ENCODE data around the gene GZMH.
"Not testable (repeated sequence)": the region's sequence is repeated elsewhere in the genome, so short reads cannot be mapped to it uniquely, and the experiment has no call there.

The GZMH gene

DNA sequence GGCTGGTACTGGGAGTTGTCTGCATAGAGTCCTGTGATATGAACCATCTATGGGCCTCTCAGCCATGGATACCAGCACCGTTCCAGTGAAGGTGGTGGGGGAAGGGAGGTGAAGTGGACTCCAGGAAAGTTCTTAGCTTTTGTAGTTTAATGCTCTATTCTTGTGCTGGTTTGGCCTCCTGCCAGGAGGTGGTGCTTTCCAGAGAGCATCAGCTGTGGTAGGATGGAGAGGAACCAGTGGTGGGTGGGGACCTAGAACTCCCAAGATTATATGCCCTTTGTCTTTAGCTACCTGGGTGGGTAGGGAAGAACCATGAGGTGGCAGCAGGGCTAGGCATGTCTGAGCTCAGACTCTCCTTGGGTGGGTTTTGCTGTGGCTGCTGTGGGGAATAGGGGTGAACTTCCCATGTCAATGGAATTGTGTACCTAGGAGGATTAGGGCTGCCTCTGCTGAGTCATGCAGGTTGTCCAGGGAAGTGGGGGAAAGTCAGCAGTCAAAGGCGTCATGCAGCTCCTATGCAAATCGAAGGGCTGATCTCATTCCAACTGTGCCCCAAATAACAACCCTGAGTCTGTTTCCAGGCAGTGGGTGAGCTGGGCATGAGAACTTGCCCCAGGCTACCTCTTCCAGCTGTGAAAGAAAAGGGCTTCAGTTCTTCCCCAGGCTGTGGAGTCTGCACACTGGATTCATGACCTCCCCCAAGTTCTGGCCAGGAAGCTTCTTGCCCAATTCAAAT lies 14.2 kb downstream of the GZMH start:
- no peak for DNase-seq (ENCODE audit: low read depth in 1 of 2, low spot score in 1 of 2)

DNA sequence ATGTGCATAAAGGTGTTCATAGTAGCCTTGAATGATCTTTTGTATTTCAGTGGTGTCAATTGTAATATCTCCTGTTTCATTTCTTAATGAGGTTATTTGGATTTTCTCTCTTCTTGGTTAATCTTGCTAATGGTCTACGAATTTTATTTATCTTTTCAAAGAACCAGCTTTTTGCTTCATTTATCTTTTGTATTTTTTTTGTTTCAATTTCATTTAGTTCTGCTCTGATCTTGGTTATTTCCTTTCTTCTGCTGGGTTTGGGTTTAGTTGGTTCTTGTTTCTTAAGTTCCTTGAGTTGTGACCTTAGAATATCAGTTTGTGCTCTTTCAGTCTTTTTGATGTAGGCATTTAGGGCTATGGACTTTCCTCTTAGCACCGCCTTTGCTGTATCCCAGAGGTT lies 18.5 kb downstream of the GZMH start:
- not testable (repeated sequence) for DNase-seq (ENCODE audit: low read depth in 1 of 2, low spot score in 1 of 2)

DNA sequence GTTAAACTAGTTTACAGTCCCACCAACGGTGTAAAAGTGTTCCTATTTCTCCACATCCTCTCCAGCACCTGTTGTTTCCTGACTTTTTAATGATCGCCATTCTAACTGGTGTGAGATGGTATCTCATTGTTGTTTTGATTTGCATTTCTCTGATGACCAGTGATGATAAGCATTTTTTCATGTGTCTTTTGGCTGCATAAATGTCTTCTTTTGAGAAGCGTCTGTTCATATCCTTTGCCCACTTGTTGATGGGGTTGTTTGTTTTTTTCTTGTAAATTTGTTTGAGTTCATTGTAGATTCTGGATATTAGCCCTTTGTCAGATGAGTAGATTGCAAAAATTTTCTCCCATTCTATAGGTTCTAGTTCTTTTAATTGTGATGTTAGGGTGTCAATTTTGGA lies 25.1 kb downstream of the GZMH start:
- DNase-seq (ENCODE audit: low read depth in 1 of 2, low spot score in 1 of 2), result not testable (repeated sequence)

DNA sequence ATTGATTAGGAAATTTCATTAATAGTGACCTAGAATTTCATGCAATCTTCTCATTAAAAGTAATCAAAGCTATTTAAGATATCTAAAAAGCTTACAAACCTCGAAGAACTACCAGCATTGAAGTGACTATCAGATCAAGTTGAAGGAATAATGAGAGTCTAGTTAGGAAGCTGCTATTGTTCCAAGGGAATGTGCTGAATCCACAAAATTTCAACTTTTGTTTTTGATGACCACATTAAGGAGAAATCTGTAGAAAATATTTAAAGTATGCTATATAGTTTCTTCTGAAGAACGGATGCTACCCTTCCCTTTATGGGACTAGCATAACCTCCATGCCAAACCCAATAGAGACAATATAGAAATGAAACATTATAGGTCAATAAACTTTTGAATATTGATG lies 30.9 kb downstream of the GZMH start:
- DNase-seq (ENCODE audit: low read depth in 1 of 2, low spot score in 1 of 2), result no peak

DNA sequence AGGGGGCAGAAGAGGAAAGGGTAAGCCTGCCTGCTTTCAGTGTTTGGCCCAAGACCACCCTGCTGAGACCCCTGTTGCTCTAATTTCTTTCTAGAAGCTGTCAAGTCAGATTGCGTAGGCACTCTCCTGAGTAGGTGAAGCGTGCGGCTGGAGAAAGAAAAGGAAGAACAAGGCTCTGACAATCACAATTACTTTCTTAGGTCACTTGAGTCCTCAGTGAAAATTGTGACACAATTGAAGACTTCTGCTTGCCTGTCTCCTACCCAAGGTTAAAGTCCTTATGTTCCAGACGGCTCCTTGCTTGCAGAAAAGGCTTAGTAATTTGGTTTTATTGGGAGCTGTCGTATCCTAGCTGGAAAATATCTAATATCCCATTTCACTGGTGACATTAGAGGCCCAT lies 32.7 kb downstream of the GZMH start:
- no peak for DNase-seq (ENCODE audit: low read depth in 1 of 2, low spot score in 1 of 2)

DNA sequence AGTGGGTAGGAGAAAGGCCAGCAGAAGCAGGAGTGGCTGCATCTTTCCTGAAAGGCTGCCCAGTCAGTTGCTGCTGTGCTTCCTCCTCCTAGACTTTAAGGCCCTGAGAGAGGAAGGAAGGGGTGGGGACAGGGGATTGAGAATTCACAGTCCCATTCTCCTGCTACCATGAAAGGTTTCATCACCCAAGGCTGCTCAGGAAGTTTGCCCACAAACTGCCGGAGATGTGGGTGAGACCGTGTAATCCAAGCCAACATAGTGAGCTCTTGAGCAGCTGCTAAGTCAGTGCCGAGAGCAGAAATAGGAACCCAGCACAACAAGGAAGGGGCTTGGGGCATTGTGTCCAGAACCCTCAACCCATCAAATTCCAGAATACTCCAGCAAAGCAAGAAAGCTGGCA lies 33.3 kb downstream of the GZMH start, which contains the start of gene CTSG:
CTSG (minus strand) TSS at position 69 of the 400 bp plus-strand sequence; CDS start at position 42, 27 bp downstream.
- no peak for DNase-seq (ENCODE audit: low read depth in 1 of 2, low spot score in 1 of 2)

DNA sequence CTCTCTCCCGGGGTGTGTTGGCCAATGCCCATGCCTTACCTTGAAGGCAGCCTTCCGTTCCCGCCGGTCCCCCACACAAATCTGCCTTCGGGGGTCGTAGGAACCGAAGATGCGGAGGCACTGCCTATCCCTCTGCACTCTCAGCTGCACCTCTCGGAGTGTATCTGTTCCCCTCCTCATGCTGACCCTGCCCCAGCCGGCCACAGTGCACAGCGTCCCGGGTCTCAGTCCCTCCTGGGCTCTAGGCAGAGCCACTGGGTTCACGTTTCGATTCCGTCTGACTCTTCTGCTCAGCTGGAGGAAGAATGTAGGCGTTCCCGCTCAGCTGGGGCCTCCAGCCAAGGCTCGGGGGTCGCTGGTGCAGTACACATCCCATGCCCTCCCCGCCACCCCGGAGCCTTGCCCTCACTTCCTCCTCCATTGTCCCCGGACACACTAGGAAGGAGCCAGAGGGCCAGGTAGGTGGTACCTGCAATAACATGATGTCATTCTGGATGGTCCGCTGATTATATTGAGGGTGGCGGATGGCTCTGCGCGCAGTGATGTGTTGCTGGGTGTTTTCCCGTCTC lies 35.2 kb downstream of the GZMH start:
- no peak for DNase-seq (ENCODE audit: low read depth in 1 of 2, low spot score in 1 of 2)

DNA sequence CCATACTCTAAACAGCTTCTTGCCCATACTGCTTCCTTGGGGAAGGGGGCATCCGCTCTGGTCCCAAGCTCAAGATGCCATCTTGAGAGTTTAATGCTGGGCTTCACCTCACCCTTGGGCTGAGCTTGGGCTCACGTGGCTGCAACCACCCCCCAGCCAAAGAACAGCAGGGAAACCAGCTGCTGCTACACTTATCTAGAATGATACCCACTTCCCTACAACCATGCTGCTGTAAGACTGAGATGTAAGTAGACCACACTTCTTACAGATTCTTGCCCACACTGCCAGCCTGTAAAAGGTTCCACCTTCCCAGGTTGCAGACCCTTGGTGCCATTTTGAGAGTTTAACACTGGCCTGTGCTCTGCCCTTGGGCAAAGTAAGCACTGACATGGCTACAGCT lies 43.2 kb downstream of the GZMH start:
- DNase-seq (ENCODE audit: low read depth in 1 of 2, low spot score in 1 of 2), result no peak

DNA sequence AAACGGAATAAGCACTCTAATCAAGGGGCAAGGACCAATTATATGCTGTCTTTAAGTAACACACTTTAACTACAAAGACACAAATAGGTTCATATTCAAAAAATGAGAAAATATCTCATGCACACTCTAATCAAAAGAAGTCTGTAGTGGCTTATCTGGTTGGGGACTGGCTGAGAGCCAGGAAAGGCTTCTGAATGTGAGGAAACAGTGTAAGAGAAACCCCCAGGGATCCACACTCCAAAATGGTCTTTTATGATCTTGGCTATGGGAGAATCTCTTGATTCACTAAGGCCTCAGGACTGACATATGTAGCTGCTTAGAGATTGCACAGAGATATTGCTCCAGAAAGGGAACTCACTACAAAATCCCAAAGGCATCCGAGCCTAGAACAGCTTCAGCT lies 43.7 kb downstream of the GZMH start:
- DNase-seq (ENCODE audit: low read depth in 1 of 2, low spot score in 1 of 2), result no peak

DNA sequence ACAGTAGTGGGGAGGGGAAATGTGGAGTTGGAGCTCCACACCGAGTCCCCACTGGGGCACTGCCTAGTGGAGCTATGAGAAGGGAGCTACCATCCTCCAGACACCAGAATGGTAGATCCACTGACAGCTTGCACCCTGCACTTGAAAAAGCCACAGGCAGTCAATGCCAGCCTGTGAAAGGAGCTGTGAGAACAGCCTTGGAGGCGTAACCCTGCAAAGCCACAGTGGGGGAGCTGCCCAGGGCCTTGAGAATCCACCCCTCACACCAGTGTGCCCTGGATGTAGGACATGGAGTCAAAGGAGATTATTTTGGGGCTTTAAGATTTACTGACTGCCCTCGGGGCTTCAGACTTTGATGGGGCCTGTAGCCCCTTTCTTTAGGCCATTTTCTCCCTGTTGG lies 46.0 kb downstream of the GZMH start:
- no peak for DNase-seq (ENCODE audit: low read depth in 1 of 2, low spot score in 1 of 2)

DNA sequence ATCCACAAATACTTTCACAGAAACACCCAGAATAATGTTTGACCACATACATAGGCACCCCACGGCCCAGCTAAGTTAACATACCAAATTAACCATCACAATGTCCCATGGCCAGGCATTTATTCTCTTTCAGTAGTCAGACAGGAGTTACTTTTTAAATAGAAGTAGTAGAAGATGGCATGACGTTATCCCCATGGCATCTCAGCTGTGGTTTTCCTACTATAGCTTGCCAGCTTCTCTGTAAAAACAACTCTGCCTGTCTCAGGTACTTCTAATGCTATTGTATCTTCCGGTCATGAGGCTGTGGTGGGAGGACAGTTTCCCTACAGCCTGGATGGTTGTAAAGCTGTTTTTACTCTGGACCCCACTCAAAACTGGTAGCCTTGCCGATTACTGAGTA lies 52.7 kb downstream of the GZMH start:
- DNase-seq (ENCODE audit: low read depth in 1 of 2, low spot score in 1 of 2), result no peak

Measured in activated T-helper 1 cell treated with anti-CD3 and anti-CD28 coated beads, Interleukin-2, amount 50 U/mL, for 16 hours (primary cell).